Trophoblast cell (in vitro differentiated cells and primary cell): ENCODE measurements around the gene TMC8.
A peak's percentile ranks its signal among the peaks of the same experiment; 100 is the strongest.

ENCODE experiments used
- DNase-seq, 2 donors: peaks; one replicate each; pipeline ENCODE4 v3.0.0-alpha.2; 2016
- H2AFZ ChIP-seq: 2 replicates; pipeline ENCODE4 v1.6.1; 2013; ENCODE audit warnings: low read length, moderate library complexity, mild to moderate bottlenecking; ENCODE audit not compliant: insufficient read depth, poor library complexity
- H2AK5ac ChIP-seq: 2 replicates; pipeline ENCODE4 v1.6.1; 2013; ENCODE audit warnings: mild to moderate bottlenecking, low read length
- H2BK120ac ChIP-seq: 2 replicates; pipeline ENCODE4 v1.6.1; 2013; ENCODE audit warnings: low read length, mild to moderate bottlenecking, moderate library complexity; ENCODE audit not compliant: insufficient read depth, poor library complexity
- H2BK12ac ChIP-seq: 2 replicates; pipeline ENCODE4 v1.6.1; 2013; ENCODE audit warnings: mild to moderate bottlenecking, low read length, moderate library complexity
- H2BK5ac ChIP-seq: 2 replicates; pipeline ENCODE4 v1.6.1; 2013; ENCODE audit warnings: low read length, low read depth, moderate library complexity, mild to moderate bottlenecking; ENCODE audit not compliant: poor library complexity
- H3K14ac ChIP-seq: 2 replicates; pipeline ENCODE4 v1.6.1; 2013; ENCODE audit warnings: mild to moderate bottlenecking, low read length
- H3K18ac ChIP-seq: 2 replicates; pipeline ENCODE4 v1.6.1; 2013; ENCODE audit warnings: mild to moderate bottlenecking, low read length
- H3K23ac ChIP-seq: 2 replicates; pipeline ENCODE4 v1.6.1; 2013; ENCODE audit warnings: low read length
- H3K27ac ChIP-seq: 2 replicates; pipeline ENCODE4 v1.5.1; 2013; ENCODE audit warnings: low read depth, mild to moderate bottlenecking, inconsistent platforms, low read length, moderate library complexity
- H3K27me3 ChIP-seq: 2 replicates; pipeline ENCODE4 v1.6.1; 2013; ENCODE audit warnings: inconsistent platforms, mild to moderate bottlenecking, low read length, moderate library complexity; ENCODE audit not compliant: insufficient read depth
- H3K36me3 ChIP-seq, 2 experiments: 1 replicate in 1 of 2; 2 replicates in 1 of 2; pipeline ENCODE4 v1.6.1; 2013; ENCODE audit warnings: low read length in 2 of 2, mild to moderate bottlenecking in 2 of 2, moderate library complexity in 1 of 2; ENCODE audit not compliant: insufficient read depth in 2 of 2, control insufficient read depth in 1 of 2
- H3K4ac ChIP-seq: 2 replicates; pipeline ENCODE4 v1.6.1; 2013; ENCODE audit warnings: low read depth, mild to moderate bottlenecking, low read length, moderate library complexity
- H3K4me1 ChIP-seq, 2 experiments: 1 replicate in 1 of 2; 2 replicates in 1 of 2; pipeline ENCODE4 v1.6.1; 2013; ENCODE audit warnings: low read length in 2 of 2, mild to moderate bottlenecking in 2 of 2, moderate library complexity in 1 of 2; ENCODE audit not compliant: insufficient read depth in 2 of 2, control insufficient read depth in 1 of 2
- H3K4me2 ChIP-seq: 2 replicates; pipeline ENCODE4 v1.6.1; 2013; ENCODE audit warnings: inconsistent platforms, mild to moderate bottlenecking, low read length, moderate library complexity
- H3K4me3 ChIP-seq: 2 replicates; pipeline ENCODE4 v1.5.1; 2013; ENCODE audit warnings: mild to moderate bottlenecking, low read depth, low read length, inconsistent platforms
- H3K79me1 ChIP-seq: one replicate; pipeline ENCODE4 v1.6.1; 2013; ENCODE audit warnings: low read length
- H3K79me2 ChIP-seq: 2 replicates; pipeline ENCODE4 v1.6.1; 2013; ENCODE audit warnings: low read length, mild to moderate bottlenecking; ENCODE audit not compliant: control insufficient read depth, insufficient read depth, poor library complexity
- H3K9ac ChIP-seq: 2 replicates; pipeline ENCODE4 v1.6.1; 2013; ENCODE audit warnings: mild to moderate bottlenecking, low read length
- H3K9me3 ChIP-seq: 2 replicates; pipeline ENCODE4 v1.6.1; 2013; ENCODE audit warnings: low read depth, mild to moderate bottlenecking, control low read depth, inconsistent platforms, low read length; ENCODE audit not compliant: insufficient read depth
- H4K12ac ChIP-seq: 2 replicates; pipeline ENCODE4 v1.6.1; 2013; ENCODE audit warnings: low read depth, mild to moderate bottlenecking, low read length, moderate library complexity
- H4K8ac ChIP-seq: 2 replicates; pipeline ENCODE4 v1.6.1; 2013; ENCODE audit warnings: low read depth, mild to moderate bottlenecking, low read length, moderate library complexity
- H4K91ac ChIP-seq: one replicate; pipeline ENCODE4 v1.6.1; 2013; ENCODE audit warnings: low read depth, mild to moderate bottlenecking, low read length, moderate library complexity
- WGBS: extraction: QIAGEN DNeasy Blood & Tissue Kit; methylation state at CpG from one replicate; pipeline ENCODE4 v1.1.7; 2013; ENCODE audit warnings: missing lambda C conversion rate; ENCODE audit not compliant: insufficient read length, insufficient coverage; ENCODE audit errors: extremely low coverage; 5-methylcytosine and 5-hydroxymethylcytosine counted together

The TMC8 gene

GRCh38 chr17:78086740-78087139, 43.8 kb upstream of the TMC8 start:
- no peak for DNase-seq
- H2BK120ac ChIP-seq: no peak overlapping the region
- H3K79me1 ChIP-seq: no peaks in the 10 kb centered on the region
- no peaks in the 10 kb centered on the region for H3K4me1 ChIP-seq
- H3K23ac ChIP-seq: no peak overlapping the region
- H3K4me2 ChIP-seq: no peak overlapping the region
- H4K91ac ChIP-seq: no peak overlapping the region
- H2BK12ac ChIP-seq: no peak overlapping the region
- H3K27ac ChIP-seq: no peak overlapping the region
- peak overlapping the region; percentile 20 for H3K4me3 ChIP-seq
- no peaks in the 10 kb centered on the region for H3K9me3 ChIP-seq
- no peak overlapping the region for H2AK5ac ChIP-seq
- WGBS: no CpG with 5 or more reads among the region's 13 CpGs
- no peak overlapping the region for H3K18ac ChIP-seq
- no peaks in the 10 kb centered on the region for H3K79me2 ChIP-seq
- no peak overlapping the region for H2AFZ ChIP-seq
- H4K12ac ChIP-seq: no peak overlapping the region
- no peak overlapping the region for H2BK5ac ChIP-seq
- no peak overlapping the region for H4K8ac ChIP-seq
- H3K36me3 ChIP-seq: peaks cover 4 to 6% of the 10 kb centered on the region in 2 experiments
- H3K27me3 ChIP-seq: no peaks in the 10 kb centered on the region
- H3K14ac ChIP-seq: no peak overlapping the region
- H3K4ac ChIP-seq: no peak overlapping the region
- H3K9ac ChIP-seq: no peak overlapping the region

GRCh38 chr17:78088529-78088928, 42.0 kb upstream of the TMC8 start:
- Histone ChIP-seq H3K36me3 (peaks cover 7 to 10% of the 10 kb centered on the region in 2 experiments), H3K9ac (no peak overlapping the region), H3K4me2 (no peak overlapping the region), H3K4ac (no peak overlapping the region), H2AK5ac (no peak overlapping the region), H4K8ac (no peak overlapping the region), H2BK5ac (no peak overlapping the region), H2BK12ac (no peak overlapping the region), H3K79me1 (no peaks in the 10 kb centered on the region), H3K4me1 (no peaks in the 10 kb centered on the region), H3K14ac (no peak overlapping the region), H3K27me3 (no peaks in the 10 kb centered on the region), H2AFZ (no peak overlapping the region), H3K4me3 (no peak overlapping the region), H3K23ac (no peak overlapping the region), H3K18ac (no peak overlapping the region), H3K9me3 (no peaks in the 10 kb centered on the region), H3K27ac (no peak overlapping the region), H2BK120ac (no peak overlapping the region), H3K79me2 (no peaks in the 10 kb centered on the region), H4K12ac (no peak overlapping the region), H4K91ac (no peak overlapping the region)
- no peak for DNase-seq
- no CpG with 5 or more reads among the region's 1 CpG for WGBS

GRCh38 chr17:78089576-78090281, 40.8 kb upstream of the TMC8 start:
- H2AFZ ChIP-seq: no peak overlapping the region
- no peak overlapping the region for H3K18ac ChIP-seq
- peaks cover 7 to 11% of the 10 kb centered on the region in 2 experiments for H3K36me3 ChIP-seq
- no peak overlapping the region for H4K12ac ChIP-seq
- H4K91ac ChIP-seq: no peak overlapping the region
- H3K4me2 ChIP-seq: no peak overlapping the region
- H3K4me1 ChIP-seq: no peaks in the 10 kb centered on the region
- no peaks in the 10 kb centered on the region for H3K79me1 ChIP-seq
- no CpG with 5 or more reads among the region's 7 CpGs for WGBS
- no peak overlapping the region for H3K4me3 ChIP-seq
- H3K4ac ChIP-seq: no peak overlapping the region
- no peak overlapping the region for H2AK5ac ChIP-seq
- H3K27me3 ChIP-seq: no peaks in the 10 kb centered on the region
- H3K9ac ChIP-seq: no peak overlapping the region
- no peak overlapping the region for H2BK120ac ChIP-seq
- H3K9me3 ChIP-seq: no peaks in the 10 kb centered on the region
- no peak overlapping the region for H3K14ac ChIP-seq
- H3K23ac ChIP-seq: no peak overlapping the region
- no peak overlapping the region for H4K8ac ChIP-seq
- DNase-seq: no peak
- H3K79me2 ChIP-seq: no peaks in the 10 kb centered on the region
- no peak overlapping the region for H3K27ac ChIP-seq
- no peak overlapping the region for H2BK12ac ChIP-seq
- no peak overlapping the region for H2BK5ac ChIP-seq

- no peak for DNase-seq
- H4K91ac ChIP-seq: no peak overlapping the region
- no peak overlapping the region for H3K18ac ChIP-seq
- no peak overlapping the region for H3K14ac ChIP-seq
- H4K12ac ChIP-seq: no peak overlapping the region
- H3K79me1 ChIP-seq: no peaks in the 10 kb centered on the region
- H2BK5ac ChIP-seq: no peak overlapping the region
- H3K4me3 ChIP-seq: no peak overlapping the region
- WGBS: no CpG with 5 or more reads among the region's 6 CpGs
- no peak overlapping the region for H2BK12ac ChIP-seq
- H3K9me3 ChIP-seq: no peaks in the 10 kb centered on the region
- H3K27ac ChIP-seq: no peak overlapping the region
- H3K79me2 ChIP-seq: no peaks in the 10 kb centered on the region
- no peak overlapping the region for H2BK120ac ChIP-seq
- H3K4me1 ChIP-seq: no peaks in the 10 kb centered on the region
- H2AK5ac ChIP-seq: no peak overlapping the region
- no peak overlapping the region for H3K4me2 ChIP-seq
- H3K23ac ChIP-seq: no peak overlapping the region
- no peak overlapping the region for H2AFZ ChIP-seq
- H3K4ac ChIP-seq: no peak overlapping the region
- H4K8ac ChIP-seq: no peak overlapping the region
- H3K36me3 ChIP-seq: peaks cover 7% of the 10 kb centered on the region in 2 experiments
- no peak overlapping the region for H3K9ac ChIP-seq
- no peaks in the 10 kb centered on the region for H3K27me3 ChIP-seq
Measured at GRCh38 chr17:78092794-78093324, 37.7 kb upstream of the TMC8 start.
